Measurements from ENCODE around the gene NR1H3. TPM values are rescaled to one million over a fixed set of nuclear protein-coding genes. Genes with fewer than 3 reads are reported as not detected.
A peak's percentile ranks its signal among the peaks of the same experiment; 100 is the strongest.

Gene NR1H3
- total and polyA plus RNA-seq, 7 donors: 3.9 to 12.6 (median 6.2) TPM

GRCh38 chr11:47296045-47296444 lies 38.2 kb downstream of the NR1H3 start:
- no peak for DNase-seq
- H3K36me3 ChIP-seq (ENCODE audit: insufficient read depth in 1 of 2, low read depth in 1 of 2): peaks cover 13 to 99% of the 10 kb centered on the region in 2 donors
- ATAC-seq: no peak
- intact Hi-C loops (cut with DNase I): no loop called here
- no peak overlapping the region for H3K27ac ChIP-seq
- WGBS, 3 donors: 87 to 90% (median 88%) methylated on average over 4 of the region's 4 CpGs
- peaks cover 11% of the 10 kb centered on the region for H3K9me3 ChIP-seq
- no peaks in the 10 kb centered on the region for H3K4me1 ChIP-seq
- no peak overlapping the region for H3K4me3 ChIP-seq
- no peak for TF ChIP-seq CTCF (IDR thresholded peaks at IDR 0.05)
- no peaks in the 10 kb centered on the region for H3K27me3 ChIP-seq (ENCODE audit: insufficient read depth in 3 of 3, low read length in 2 of 3)

- peaks cover 11% of the 10 kb centered on the region for H3K9me3 ChIP-seq
- intact Hi-C loops (cut with DNase I): no loop called here
- TF ChIP-seq CTCF (IDR thresholded peaks at IDR 0.05): no peak
- H3K4me1 ChIP-seq: no peaks in the 10 kb centered on the region
- peaks cover 7 to 99% of the 10 kb centered on the region in 2 donors for H3K36me3 ChIP-seq (ENCODE audit: insufficient read depth in 1 of 2, low read depth in 1 of 2)
- H3K27me3 ChIP-seq (ENCODE audit: insufficient read depth in 3 of 3, low read length in 2 of 3): no peaks in the 10 kb centered on the region
- no peak for ATAC-seq
- DNase-seq: no peak
- no peak overlapping the region for H3K27ac ChIP-seq
- no peak overlapping the region for H3K4me3 ChIP-seq
- WGBS, 3 donors: 97 to 99% (median 98%) methylated on average over 3 of the region's 3 CpGs
Measured at GRCh38 chr11:47299078-47299477, 41.3 kb downstream of the NR1H3 start.

- intact Hi-C loops (cut with DNase I): no loop called here
- DNase-seq (no peak), ATAC-seq (no peak)
- no peak for TF ChIP-seq CTCF (IDR thresholded peaks at IDR 0.05)
- H3K27ac ChIP-seq: no peak overlapping the region
- H3K4me1 ChIP-seq: peaks cover 16% of the 10 kb centered on the region
- H3K4me3 ChIP-seq: no peak overlapping the region
- H3K9me3 ChIP-seq: peaks cover 11% of the 10 kb centered on the region
- H3K36me3 ChIP-seq (ENCODE audit: insufficient read depth in 1 of 2, low read depth in 1 of 2): peaks cover 7 to 96% of the 10 kb centered on the region in 2 donors
- WGBS, 3 donors: 100% methylated on average over 1 of the region's 1 CpG
- no peaks in the 10 kb centered on the region for H3K27me3 ChIP-seq (ENCODE audit: insufficient read depth in 3 of 3, low read length in 2 of 3)
Measured at GRCh38 chr11:47302853-47303252, 45.1 kb downstream of the NR1H3 start.

- Histone ChIP-seq H3K9me3 (no peaks in the 10 kb centered on the region), H3K4me1 (peaks cover 16% of the 10 kb centered on the region), H3K36me3 (ENCODE audit: insufficient read depth in 1 of 2, low read depth in 1 of 2) (peaks cover 9 to 97% of the 10 kb centered on the region in 2 donors), H3K27ac (peak overlapping the region; percentile 50), H3K4me3 (no peak overlapping the region), H3K27me3 (ENCODE audit: insufficient read depth in 3 of 3, low read length in 2 of 3) (no peaks in the 10 kb centered on the region)
- intact Hi-C loops (cut with DNase I): no loop called here
- TF ChIP-seq CTCF (IDR thresholded peaks at IDR 0.05): no peak
- WGBS, 3 donors: 24 to 55% (median 32%) methylated on average over 3 of the region's 3 CpGs
- peak; percentile 43 to 97 (median 95) for ATAC-seq
- peak; percentile 40 to 83 for DNase-seq
Measured at GRCh38 chr11:47305734-47306483, 48.1 kb downstream of the NR1H3 start.

GRCh38 chr11:47306484-47306844 lies 48.7 kb downstream of the NR1H3 start:
- no peak for TF ChIP-seq CTCF (IDR thresholded peaks at IDR 0.05)
- H3K9me3 ChIP-seq: no peaks in the 10 kb centered on the region
- intact Hi-C loops (cut with DNase I): no loop called here
- H3K27ac ChIP-seq: no peak overlapping the region
- no peak overlapping the region for H3K4me3 ChIP-seq
- peaks cover 12 to 97% of the 10 kb centered on the region in 2 donors for H3K36me3 ChIP-seq (ENCODE audit: insufficient read depth in 1 of 2, low read depth in 1 of 2)
- WGBS, 3 donors: 90 to 96% (median 96%) methylated on average over 1 of the region's 1 CpG
- ATAC-seq: no peak
- peaks cover 16% of the 10 kb centered on the region for H3K4me1 ChIP-seq
- no peaks in the 10 kb centered on the region for H3K27me3 ChIP-seq (ENCODE audit: insufficient read depth in 3 of 3, low read length in 2 of 3)
- DNase-seq: no peak
